Stimulated activated CD8-positive, alpha-beta memory T cell treated with anti-CD3 and anti-CD28 coated beads, Interleukin-12 subunit alpha, Interleukin-12 subunit beta, amount 100 ng/mL, for 1 hour (primary cell): ENCODE data around the gene CRY1.
"Not testable (repeated sequence)": the region's sequence is repeated elsewhere in the genome, so short reads cannot be mapped to it uniquely, and the experiment has no call there.

Experiments
- DNase-seq: peaks from one replicate; pipeline ENCODE4 v3.0.0-alpha.2; 2020; ENCODE audit warnings: low read depth

Gene CRY1

GRCh38 chr12:107108366-107108765, 15.0 kb upstream of the CRY1 start:
- DNase-seq: not testable (repeated sequence)

GRCh38 chr12:107107381-107107780, 14.0 kb upstream of the CRY1 start:
- DNase-seq: no peak

- DNase-seq: no peak
These were observed 13.1 kb upstream of the CRY1 start for GRCh38 chr12:107106241-107107025.

- no peak for DNase-seq
These were observed 12.0 kb upstream of the CRY1 start for GRCh38 chr12:107105410-107105703.

- no peak for DNase-seq
These were observed 10.2 kb upstream of the CRY1 start for GRCh38 chr12:107103516-107103915.

- DNase-seq: no peak
These were observed 9.7 kb upstream of the CRY1 start for GRCh38 chr12:107103097-107103496.

- DNase-seq: no peak
These were observed 8.9 kb upstream of the CRY1 start for GRCh38 chr12:107102294-107102693.

GRCh38 chr12:107101651-107102050, 8.3 kb upstream of the CRY1 start:
- no peak for DNase-seq

- DNase-seq: no peak
These were observed 6.6 kb upstream of the CRY1 start for GRCh38 chr12:107099917-107100316.

- DNase-seq: no peak
These were observed 3.2 kb upstream of the CRY1 start for GRCh38 chr12:107096571-107096970.

- no peak for DNase-seq
These were observed 767 bp upstream of the CRY1 start for GRCh38 chr12:107094183-107094448.

- peak; percentile 71 for DNase-seq
These were observed 506 bp downstream of the CRY1 start for GRCh38 chr12:107092669-107093416.

GRCh38 chr12:107091989-107092641, 1.2 kb downstream of the CRY1 start:
- no peak for DNase-seq

- DNase-seq: no peak
These were observed 2.0 kb downstream of the CRY1 start for GRCh38 chr12:107091381-107091780.

GRCh38 chr12:107090711-107091110, 2.6 kb downstream of the CRY1 start:
- no peak for DNase-seq

GRCh38 chr12:107088912-107089311, 4.4 kb downstream of the CRY1 start:
- DNase-seq: no peak

GRCh38 chr12:107086314-107086713, 7.0 kb downstream of the CRY1 start:
- no peak for DNase-seq

- DNase-seq: no peak
These were observed 11.6 kb downstream of the CRY1 start for GRCh38 chr12:107081778-107082177.

GRCh38 chr12:107080299-107080698, 13.1 kb downstream of the CRY1 start:
- no peak for DNase-seq

GRCh38 chr12:107079172-107080011, 14.0 kb downstream of the CRY1 start:
- no peak for DNase-seq

- DNase-seq: not testable (repeated sequence)
These were observed 20.1 kb downstream of the CRY1 start for GRCh38 chr12:107073266-107073665.

GRCh38 chr12:107066691-107067090, 26.7 kb downstream of the CRY1 start:
- DNase-seq: no peak

- no peak for DNase-seq
These were observed 28.7 kb downstream of the CRY1 start for GRCh38 chr12:107064687-107065086.
